ENCODE data around the gene TIMP2. TPM values are rescaled to one million over a fixed set of nuclear protein-coding genes. Genes with fewer than 3 reads are reported as not detected.

Gene TIMP2
- total and polyA plus RNA-seq, 2 of the 13 experiments (the other 11 are each of a cell fraction or from before 2014, with no cell fraction given) = 3.8 to 8.5 TPM

- peak; percentile 94 for TF ChIP-seq EED (CRISPR knock-in tag; IDR thresholded peaks at IDR 0.05)
- TF ChIP-seq ZNF281 (CRISPR knock-in tag; IDR thresholded peaks at IDR 0.05; ENCODE audit: borderline replicate concordance) = peak; percentile 46; the same call in 1 of the 2 replicates
- peak; percentile 88 for TF ChIP-seq POGK (CRISPR knock-in tag; conservative IDR thresholded peaks at IDR 0.05)
- TF ChIP-seq HNRNPH1 (optimal IDR thresholded peaks at IDR 0.05; ENCODE audit: low read depth, low read length) = no peak
- TF ChIP-seq SETDB1 (CRISPR knock-in tag; IDR thresholded peaks at IDR 0.05; ENCODE audit: borderline replicate concordance) = no peak
- TF ChIP-seq ZSCAN30 (CRISPR knock-in tag; IDR thresholded peaks at IDR 0.05) = peak; percentile 93; the same call in 1 of the 2 replicates
- TF ChIP-seq KDM3A (CRISPR knock-in tag; IDR thresholded peaks at IDR 0.05; ENCODE audit: low read depth) = peak; percentile 77
- peak; percentile 95 for TF ChIP-seq ZNF589 (CRISPR knock-in tag; conservative IDR thresholded peaks at IDR 0.05)
- peak; percentile 100 for TF ChIP-seq GMEB1 (CRISPR knock-in tag; IDR thresholded peaks at IDR 0.05; ENCODE audit: borderline replicate concordance)
- TF ChIP-seq ZIK1 (CRISPR knock-in tag; IDR thresholded peaks at IDR 0.05; ENCODE audit: borderline replicate concordance, low read depth) = no peak; the same call in none of the 2 replicates
- peak; percentile 85; the same call in 1 of the 2 replicates for TF ChIP-seq ZNF234 (CRISPR knock-in tag; conservative IDR thresholded peaks at IDR 0.05)
- TF ChIP-seq ZNF292 (CRISPR knock-in tag; IDR thresholded peaks at IDR 0.05; ENCODE audit: borderline replicate concordance, low read depth) = peak; percentile 95
- TF ChIP-seq MATR3 (CRISPR knock-in tag; IDR thresholded peaks at IDR 0.05) = no peak
- 0 out of 2 replicates have a peak, but pooled peaks have one; percentile 72 for TF ChIP-seq CERS6 (CRISPR knock-in tag; IDR thresholded peaks at IDR 0.05)
- peak; percentile 91; the same call in 1 of the 2 replicates for TF ChIP-seq ZFP37 (CRISPR knock-in tag; IDR thresholded peaks at IDR 0.05; ENCODE audit: borderline replicate concordance)
- peak; percentile 85; the same call in 1 of the 2 replicates for TF ChIP-seq TSC22D2 (CRISPR knock-in tag; IDR thresholded peaks at IDR 0.05; ENCODE audit: borderline replicate concordance)
- peak; percentile 99 for TF ChIP-seq DMTF1 (CRISPR knock-in tag; IDR thresholded peaks at IDR 0.05)
- peak; percentile 85 for TF ChIP-seq ZNF549 (CRISPR knock-in tag; IDR thresholded peaks at IDR 0.05)
Measured at GRCh38 chr17:78840780-78841611, 84.2 kb downstream of the TIMP2 start, which contains the start of gene USP36 (continued).
